GM18502 (cell line): ENCODE results near the gene NRCAM.

Experiments
- ATAC-seq: cut with Tn5 transposase; IDR thresholded peaks from one replicate; pipeline ENCODE4 v1.9.1; 2021; ENCODE audit warnings: mild to moderate bottlenecking; ENCODE audit not compliant: unreplicated experiment, poor library complexity

NRCAM gene

GRCh38 chr7:108188724-108189123 is 267.5 kb downstream of the NRCAM start:
- ATAC-seq: no peak

- no peak for ATAC-seq
These were observed 274.9 kb downstream of the NRCAM start for GRCh38 chr7:108181073-108181985.

DNA sequence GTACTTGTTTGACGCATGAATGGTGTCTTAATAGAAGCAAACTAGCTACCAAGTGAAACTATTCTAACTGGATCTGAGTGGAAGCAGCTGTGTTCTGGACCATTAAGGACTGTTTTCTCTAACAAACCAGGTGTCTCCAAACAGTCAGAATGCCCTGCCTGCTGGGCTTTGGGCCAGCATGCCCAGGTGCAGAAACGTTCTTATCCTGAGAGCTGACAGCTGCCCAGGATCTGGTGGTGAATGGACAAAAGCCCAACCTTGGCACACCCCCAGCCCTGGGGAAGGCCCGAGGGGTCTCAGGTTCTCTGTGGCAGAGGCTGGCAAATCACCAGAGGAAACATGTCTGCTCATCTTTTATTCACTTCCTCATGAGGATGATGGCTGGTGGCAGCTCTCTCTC is 277.8 kb downstream of the NRCAM start:
- ATAC-seq: no peak

DNA sequence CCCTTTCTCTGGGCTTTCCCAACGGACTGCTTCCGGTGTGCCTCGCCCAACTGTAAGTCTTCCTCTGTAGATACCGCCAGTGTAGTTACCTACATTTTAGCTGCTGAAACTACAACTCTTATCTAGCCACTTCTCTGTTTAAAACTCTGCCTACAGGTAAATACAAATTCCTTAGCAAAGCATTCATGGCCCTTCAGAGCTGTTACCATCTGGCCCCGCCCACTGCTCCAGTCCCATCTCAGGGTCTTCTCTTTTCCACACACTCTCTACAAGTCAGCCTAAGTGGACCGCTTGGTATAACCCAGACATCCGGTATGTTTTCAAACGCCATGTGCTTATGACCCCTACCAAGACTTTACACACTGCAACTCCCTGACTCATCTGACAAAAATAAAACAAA is 285.1 kb downstream of the NRCAM start:
- no peak for ATAC-seq

GRCh38 chr7:108170251-108170650 is 286.0 kb downstream of the NRCAM start:
- no peak for ATAC-seq

DNA sequence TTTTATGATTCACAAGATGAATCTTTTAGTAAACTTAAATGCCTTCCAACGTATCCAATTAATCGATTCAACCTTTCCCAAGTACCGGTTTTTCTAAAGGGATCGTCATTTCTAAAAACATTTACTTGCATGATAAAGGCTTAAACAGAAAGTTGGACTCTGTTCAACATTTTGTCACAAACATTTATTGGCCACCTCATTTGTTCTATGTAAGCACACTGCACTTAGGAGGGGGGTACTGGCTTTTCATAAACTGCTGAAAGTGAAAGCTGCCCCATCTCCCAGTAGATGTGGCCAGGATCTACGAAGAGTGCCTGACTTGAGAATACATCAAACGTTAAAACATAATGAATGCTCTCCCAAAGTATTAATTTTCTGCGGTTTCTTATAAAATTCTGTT is 288.8 kb downstream of the NRCAM start:
- no peak for ATAC-seq

DNA sequence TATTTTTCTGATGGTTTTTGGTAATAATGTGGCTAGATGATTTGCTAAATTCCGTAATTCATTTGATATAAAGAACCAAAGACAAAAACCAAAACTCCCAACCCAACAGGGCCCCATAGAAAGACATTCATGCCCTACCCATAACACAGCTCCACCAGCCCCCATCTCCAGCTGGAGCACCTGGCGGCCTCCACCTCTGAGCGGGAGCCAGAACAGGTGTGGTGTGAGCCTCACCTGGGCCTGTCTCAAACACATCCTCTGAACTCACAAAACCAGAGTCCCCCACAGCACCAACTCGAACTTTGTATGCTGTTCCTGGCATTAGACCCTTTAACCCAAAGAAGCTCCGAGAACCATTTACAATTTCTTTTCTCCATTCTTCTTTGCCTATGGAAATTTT is 289.5 kb downstream of the NRCAM start:
- ATAC-seq: no peak

DNA sequence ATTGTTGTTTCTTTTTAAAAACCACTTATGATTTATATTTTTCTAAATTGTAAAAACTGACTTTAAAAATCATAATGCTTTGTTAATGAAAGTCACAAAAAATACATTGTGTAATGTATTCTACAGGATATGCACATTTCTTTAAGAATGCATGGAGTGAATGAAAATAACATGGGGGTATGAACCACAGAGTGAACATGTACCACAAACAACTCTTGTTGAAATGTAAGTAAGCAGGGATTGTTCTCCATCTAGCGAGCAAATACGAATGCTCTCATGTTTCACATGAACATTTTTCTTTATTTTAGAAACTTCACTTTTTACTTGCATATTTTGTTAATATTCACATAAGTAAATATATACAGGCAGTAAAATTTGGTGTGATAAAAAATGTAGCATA is 290.5 kb downstream of the NRCAM start:
- no peak for ATAC-seq

DNA sequence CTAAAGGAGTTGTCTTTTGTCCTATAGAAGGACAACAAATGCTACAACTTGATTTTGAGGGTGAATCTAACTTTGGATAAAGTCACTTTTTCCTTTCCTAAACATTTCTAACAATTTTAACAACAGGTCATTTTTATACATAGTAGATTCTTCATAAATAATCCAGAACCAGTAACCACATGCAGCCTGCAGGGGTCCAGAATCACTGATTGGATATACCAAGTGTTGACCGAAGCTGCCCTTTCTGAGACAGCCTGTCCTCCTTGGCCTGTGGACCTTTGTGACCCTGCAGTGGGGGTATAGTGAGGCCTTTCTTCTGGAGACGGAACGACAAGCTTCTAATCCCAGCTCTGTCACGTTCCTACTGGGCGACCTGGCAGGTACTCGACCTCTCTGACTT is 291.3 kb downstream of the NRCAM start:
- ATAC-seq: no peak

GRCh38 chr7:108164342-108164741 is 291.9 kb downstream of the NRCAM start:
- ATAC-seq: no peak

GRCh38 chr7:108158776-108159175 is 297.5 kb downstream of the NRCAM start:
- ATAC-seq: no peak

DNA sequence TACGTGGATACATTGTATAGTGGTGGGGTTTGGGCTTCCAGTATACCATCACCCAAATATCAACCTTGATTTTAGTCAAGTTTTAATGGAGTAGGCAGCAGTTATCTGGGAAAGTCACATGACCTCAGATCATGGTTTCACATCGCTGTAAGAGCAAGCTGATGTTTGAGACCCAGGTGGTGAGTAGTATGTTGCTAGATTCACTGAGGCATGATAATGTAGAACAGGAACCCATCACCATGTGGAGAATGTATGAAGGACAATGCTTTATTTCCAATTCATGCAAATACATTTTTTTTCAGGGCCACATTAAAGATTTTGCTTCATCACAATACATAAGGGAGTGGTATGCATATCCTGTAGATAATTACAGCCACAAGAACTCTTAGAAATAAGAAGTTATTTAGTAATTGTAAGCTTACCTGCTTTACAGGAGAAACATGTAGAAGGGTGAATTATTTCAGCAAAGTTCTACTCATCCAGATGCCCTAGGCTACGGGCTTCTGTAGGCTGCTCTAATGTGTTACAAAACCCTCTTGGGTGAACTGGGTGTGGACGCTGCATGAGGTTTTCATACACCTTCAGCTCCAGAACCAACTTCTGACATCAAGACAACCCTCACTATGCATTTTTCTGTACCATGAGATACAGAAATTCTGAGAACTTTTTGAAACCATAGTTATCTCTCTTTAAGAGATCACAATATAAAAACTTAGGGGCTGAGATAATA is 298.5 kb downstream of the NRCAM start:
- ATAC-seq: no peak

GRCh38 chr7:108156897-108157605 is 299.2 kb downstream of the NRCAM start:
- ATAC-seq: no peak

DNA sequence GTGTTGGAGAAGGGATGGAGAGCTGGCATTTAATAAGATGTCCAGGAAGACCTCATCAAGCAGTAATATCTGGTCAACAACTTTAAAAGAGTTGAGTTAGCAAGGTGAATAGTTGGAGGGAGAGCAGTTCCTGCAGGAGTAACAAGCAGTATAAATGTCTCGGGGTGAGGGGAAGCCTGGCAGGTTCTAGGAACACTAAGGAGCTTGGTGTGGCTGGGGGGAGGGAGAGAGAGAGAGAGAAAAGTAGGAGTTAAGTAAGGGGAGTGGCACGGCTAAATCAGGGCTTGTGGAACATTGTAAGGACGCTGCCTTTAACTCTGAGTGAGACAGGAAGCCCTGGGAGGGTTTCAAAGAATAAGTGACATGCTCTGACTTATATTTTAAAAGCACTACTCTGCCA is 304.0 kb downstream of the NRCAM start:
- no peak for ATAC-seq

GRCh38 chr7:108149908-108150307 is 306.3 kb downstream of the NRCAM start:
- no peak for ATAC-seq

DNA sequence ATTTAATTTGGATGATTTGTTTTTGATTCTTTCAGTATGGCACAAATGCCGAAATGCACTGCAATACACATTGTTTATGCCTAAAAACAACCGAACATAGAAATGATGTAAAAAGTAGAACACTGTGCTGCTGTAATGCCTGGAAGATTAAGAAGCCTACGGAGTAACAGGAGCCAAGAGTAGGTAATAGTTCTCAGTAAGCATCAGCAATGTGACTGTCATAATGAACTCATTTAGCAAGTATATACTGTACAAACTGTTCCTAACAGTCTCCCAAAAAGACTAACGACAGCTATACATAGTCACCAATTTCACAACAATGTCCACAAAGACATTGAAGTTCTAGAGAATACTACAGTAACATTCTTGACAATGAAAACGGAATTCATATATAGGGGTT is 307.1 kb downstream of the NRCAM start:
- ATAC-seq: no peak

- ATAC-seq: no peak
These were observed 309.1 kb downstream of the NRCAM start for GRCh38 chr7:108147031-108147563.

- peak; percentile 58 for ATAC-seq
These were observed 310.0 kb downstream of the NRCAM start for GRCh38 chr7:108146070-108146842.

DNA sequence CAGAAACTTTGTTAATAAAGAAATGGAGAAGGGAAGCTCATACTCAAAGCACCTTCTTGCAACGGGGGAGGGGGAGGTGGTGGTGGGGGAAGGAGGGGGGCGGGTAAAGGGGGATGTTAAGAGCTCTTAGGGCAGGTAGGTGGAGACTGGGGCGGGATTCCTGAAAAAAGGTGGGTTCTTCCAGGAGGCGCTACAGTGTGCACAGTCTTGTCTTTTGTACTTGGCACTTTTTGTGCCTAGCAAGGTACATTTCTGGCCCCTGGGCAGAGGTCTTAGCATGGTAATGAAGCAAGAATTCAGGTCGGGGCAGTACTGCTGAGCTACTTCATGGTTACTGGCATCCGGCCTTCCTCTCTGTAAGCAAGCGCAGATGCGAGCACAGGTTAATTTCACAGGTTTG is 310.8 kb downstream of the NRCAM start:
- no peak for ATAC-seq

GRCh38 chr7:108144931-108145330 is 311.3 kb downstream of the NRCAM start:
- no peak for ATAC-seq
